IPS DF 19.7 (cell line): ENCODE measurements around the gene SUSD3.
"Not testable (repeated sequence)": the region's sequence is repeated elsewhere in the genome, so short reads cannot be mapped to it uniquely, and the experiment has no call there.

ENCODE experiments used
- DNase-seq: peaks from one replicate; pipeline ENCODE4 v3.0.0-alpha.2; 2013; ENCODE audit warnings: low read depth, low spot score

The SUSD3 gene

DNA sequence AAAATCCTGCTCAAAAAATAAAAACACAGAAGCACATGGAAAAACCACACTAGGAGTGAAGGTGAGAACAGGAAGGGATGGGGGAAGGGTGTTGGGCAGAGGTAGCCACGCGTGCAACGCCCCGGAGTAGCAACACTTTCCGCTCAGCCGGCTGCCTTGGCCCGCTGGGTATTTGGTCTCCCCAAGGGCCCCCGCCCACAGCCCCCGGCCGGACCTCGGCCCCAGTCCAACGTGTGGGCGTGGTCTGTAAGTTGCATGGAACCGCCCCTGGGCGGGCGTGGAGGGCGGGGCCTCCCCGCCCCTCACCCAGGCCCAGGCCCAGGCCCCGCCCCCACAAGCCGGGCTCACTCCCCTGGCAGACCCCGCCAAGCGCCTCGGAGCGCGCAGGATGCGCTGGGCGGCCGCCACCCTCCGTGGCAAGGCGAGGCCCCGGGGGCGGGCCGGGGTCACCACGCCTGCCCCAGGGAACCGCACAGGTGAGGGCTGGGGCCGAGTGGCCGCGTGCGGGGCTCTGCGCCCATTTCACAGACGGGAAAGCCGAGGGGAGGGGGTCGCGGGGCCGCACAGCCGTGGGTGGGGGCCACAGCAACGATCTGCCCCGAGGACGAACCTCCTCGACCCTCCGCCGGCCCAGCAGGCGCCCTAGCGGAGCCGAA lies at the start of gene SUSD3:
Gene SUSD3, plus strand, starts transcription at position 347 of the 656 bp plus-strand sequence. Its CDS starts 42 bp downstream, at position 389.
- DNase-seq, result no peak

- DNase-seq, result no peak
These were observed 49.0 kb upstream of the SUSD3 start for GRCh38 chr9:93009337-93010015.

GRCh38 chr9:93010056-93010455 lies 48.4 kb upstream of the SUSD3 start:
- no peak for DNase-seq

- no peak for DNase-seq
These were observed 47.8 kb upstream of the SUSD3 start for GRCh38 chr9:93010704-93011103.

GRCh38 chr9:93011114-93011513 lies 47.4 kb upstream of the SUSD3 start:
- DNase-seq, result no peak

DNA sequence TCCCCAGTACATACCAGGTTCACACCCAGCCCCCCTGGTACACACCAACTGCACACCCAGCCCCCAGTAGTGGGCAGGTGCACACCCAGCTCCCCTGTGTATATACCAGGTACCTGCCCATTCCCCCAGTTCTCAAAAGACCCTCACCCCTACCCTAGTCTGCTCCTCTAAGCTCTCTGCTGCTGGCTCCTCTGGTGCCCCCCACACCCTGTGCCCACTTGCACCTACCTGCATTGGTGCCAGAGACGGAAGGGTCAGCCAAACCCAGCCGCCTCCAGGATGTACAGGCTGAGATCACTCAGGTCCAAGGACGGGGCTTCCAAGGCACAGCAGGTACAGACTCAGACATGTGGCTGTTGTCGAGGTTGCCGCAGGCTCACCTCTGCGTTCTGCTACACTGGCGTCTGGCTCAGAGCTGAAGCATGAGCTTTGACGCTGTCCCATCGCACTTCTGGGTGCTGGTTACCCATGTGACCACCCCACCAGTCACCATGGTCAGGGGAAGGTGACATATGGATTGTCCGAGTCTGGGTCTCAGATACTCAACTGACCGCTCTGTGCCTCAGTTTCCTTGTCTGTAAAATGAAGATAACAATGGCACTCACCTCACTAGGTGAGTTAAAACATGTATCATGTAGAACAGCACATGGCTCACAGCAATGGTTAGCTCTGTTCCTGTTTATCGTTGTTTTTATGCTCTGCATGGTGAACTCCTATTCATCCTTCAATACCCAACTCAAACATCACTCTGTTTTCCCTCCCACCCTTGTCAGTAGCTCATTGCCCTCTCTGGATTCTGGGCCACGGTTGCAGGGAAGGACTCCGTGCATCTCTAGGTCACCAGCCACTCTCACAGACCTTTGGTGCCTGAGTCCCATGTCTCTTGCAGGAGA lies 45.3 kb upstream of the SUSD3 start:
- DNase-seq, result no peak

GRCh38 chr9:93013856-93014582 lies 44.5 kb upstream of the SUSD3 start:
- no peak for DNase-seq

DNA sequence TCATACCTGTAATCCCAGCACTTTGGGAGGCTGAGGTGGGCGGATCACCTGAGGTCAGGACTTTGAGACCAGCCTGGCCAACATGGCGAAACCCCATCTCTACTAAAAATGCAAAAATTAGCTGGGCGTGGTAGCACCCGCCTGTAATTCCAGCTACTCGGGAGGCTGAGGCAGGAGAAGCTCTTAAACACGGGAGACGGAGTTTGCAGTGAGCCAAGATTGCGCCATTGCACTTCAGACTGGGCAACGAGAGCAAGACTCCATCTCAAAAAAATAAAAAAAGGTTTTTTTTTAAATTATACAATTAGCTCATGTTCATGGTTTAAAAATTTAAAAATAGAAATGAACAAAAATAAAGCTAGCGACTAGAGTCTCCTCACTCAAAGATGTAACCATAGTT lies 43.3 kb upstream of the SUSD3 start:
- DNase-seq, result not testable (repeated sequence)

- no peak for DNase-seq
These were observed 40.9 kb upstream of the SUSD3 start for GRCh38 chr9:93017621-93018020.

DNA sequence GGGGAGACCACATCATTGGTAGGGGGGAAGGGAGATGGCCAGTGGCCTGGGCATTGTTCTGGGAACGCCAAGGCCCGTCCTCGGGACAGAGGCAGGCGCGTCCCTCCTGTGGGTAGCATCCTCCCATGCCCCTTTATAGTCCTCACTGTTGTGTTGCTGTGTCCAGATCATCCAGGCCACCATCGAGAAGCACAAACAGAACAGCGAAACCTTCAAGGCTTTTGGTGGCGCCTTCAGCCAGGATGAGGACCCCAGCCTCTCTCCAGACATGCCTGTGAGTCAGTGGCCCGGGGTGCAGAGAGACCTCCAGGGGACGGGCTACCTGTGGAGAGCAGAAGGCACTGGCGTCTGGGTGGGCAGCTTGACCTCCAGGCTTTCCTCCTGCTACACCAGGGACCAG lies 38.4 kb upstream of the SUSD3 start:
- DNase-seq, result no peak

DNA sequence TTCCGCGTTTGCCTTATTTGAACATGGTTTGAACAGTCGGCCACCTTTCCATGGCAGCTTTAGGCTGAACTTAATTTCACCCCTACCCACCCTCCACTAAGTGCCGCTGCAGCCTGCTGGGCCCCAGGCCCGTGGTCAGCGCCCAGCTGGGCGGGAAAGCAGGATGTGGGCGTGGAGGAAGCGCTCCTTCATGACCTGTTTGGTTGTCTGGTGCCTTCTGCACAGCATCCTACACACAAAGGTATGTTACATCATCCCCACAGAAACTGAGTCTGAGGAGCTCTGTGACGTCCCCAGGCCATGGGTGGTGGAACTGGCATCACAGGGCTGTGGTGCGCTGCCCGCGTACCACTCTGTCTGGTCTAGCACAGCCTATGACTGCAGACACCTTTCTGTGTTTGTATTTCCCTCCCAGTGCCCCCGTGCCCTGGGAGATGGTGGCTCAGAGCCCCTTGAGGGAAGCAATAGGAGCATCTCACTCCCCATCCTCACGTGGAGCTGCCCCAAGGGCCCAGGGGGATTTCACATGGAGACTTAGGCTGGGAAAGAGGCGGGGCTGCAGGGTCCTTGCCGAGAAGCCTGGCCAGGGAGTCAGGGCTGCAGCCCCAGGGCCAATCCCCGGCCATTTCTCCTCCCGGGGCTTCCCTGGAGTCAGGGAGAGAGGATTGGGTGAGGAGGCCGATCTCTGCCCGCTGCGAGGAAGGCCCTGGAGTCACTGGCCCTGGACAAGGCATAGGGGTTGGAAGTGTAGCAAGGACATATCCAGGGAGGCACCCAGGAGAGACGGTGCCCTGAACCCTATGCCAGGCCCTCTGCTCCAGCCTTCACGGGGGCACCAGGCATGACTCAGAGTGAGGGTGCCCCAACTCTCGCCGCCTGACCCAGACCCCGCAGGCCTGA lies 37.5 kb upstream of the SUSD3 start:
- no peak for DNase-seq

GRCh38 chr9:93022066-93022465 lies 36.4 kb upstream of the SUSD3 start:
- no peak for DNase-seq

DNA sequence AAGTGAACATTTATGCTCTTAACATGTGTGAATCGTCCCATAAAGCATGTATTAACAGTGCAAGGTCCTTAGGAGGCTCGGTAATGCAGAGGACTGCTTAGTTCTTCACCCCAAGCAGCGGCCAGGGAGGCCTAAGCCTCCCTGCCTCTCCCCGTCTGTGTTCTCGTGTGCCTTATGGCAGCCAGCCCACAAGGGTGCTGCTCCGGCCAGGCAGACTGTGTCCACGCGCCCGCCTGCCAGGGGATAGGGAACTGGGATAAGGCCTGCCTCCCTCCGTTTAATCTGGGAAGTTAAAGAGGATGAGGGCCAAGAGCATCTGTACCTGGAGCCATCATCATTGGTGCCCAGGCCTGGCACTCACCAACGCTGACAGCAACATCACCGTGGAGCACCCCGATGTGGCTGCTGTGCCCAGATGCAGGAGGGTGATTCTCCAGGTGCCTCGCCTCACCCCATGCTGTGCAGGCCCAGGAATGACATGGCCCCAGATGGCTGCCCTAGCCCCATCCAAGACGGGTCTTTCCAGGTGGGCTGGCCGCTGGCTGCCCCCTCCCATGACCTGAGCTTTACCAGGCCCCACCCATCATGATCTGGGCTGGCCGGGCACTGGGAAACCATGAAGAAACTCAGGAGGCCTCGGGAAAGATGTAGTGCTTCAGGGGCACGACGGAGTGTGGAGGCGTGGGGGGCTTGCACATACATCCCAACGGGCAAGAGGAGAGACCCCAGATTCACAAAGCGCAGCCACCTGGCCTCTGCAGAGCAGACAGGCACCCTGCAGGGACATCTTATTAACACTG lies 35.6 kb upstream of the SUSD3 start:
- no peak for DNase-seq

GRCh38 chr9:93023521-93023815 lies 35.0 kb upstream of the SUSD3 start:
- DNase-seq, result no peak

DNA sequence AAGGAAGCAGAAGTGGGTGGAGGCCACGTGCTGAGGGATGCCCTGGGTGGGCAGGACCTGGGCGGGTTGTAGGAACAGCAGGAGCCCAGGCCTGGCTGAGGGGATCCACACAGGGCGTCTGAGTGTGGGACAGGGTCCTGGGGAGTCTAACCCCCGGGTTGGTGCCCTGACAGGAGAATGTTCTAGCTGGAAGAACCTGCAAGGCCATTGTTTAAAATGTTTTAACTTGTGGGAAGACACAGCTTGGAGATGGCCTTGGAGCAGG lies 33.9 kb upstream of the SUSD3 start:
- DNase-seq, result no peak

DNA sequence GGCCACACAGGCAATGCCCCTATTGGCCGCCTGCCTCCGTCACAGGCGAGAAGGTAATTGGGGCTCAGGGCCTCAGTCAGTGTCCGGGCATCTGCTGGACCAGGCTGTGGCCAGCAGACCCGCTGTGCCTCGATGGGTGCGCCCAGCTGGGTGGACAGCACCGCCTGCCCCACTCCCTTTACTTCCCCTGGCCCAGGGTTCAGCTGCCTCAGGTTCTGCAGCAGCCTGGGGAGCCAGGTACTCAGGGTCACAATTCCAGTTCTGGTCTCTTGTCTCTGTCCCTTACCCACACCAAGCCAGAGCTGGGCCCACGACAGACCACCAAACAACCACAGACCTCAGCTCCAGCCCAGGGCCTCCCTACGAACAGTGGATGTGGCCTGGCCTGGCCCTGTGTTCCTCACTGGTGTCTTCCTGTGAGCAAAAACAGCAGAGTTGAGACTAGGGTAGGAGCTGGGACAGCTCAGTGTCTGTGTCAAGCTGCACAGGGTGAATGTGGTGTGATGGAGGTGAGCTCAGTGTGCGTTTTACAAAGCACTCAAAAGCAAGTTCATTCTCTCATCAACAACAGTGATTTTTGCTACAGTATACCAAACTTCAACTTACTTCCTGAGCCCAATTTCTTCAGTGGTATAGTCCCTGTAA lies 33.4 kb upstream of the SUSD3 start:
- DNase-seq, result no peak

DNA sequence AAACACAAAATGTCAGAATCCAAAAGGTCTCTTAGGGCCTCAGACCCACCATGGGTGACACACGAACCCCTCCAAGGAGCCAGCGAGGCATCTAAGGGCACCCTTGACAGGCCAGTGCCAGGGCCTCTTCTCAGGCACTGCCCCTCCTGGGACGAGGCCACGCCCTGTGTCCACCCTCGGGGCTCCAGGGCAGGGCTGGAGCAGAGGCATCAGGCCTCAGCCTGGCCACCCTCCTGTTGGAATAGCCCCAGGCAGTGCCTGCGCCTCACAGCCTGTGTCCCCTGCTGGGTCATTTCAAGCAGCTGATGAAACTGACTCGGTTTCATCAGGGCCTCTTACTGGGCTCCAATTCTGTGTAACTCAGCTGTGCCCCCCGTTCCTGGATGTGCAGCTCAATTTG lies 32.8 kb upstream of the SUSD3 start:
- DNase-seq, result no peak

DNA sequence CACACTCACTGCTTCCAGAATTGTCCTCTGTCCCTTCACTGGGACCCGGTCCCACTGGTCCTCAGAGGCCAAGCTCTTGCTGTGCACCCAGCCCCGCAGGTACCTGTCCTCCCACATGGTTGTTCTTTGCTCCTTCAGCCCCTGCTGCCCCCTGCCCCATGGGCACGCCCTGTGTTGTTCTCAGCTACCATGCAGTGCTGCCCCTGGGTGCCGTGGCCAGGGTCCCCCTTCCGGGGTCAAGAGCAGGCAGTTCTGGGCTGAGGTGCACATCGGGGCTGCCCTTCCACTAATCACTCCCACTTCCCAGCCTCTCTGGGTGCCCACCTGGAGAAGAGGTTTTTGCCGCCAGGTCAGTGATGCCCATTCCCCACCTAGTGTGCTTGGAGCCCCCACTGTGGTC lies 31.9 kb upstream of the SUSD3 start:
- no peak for DNase-seq

DNA sequence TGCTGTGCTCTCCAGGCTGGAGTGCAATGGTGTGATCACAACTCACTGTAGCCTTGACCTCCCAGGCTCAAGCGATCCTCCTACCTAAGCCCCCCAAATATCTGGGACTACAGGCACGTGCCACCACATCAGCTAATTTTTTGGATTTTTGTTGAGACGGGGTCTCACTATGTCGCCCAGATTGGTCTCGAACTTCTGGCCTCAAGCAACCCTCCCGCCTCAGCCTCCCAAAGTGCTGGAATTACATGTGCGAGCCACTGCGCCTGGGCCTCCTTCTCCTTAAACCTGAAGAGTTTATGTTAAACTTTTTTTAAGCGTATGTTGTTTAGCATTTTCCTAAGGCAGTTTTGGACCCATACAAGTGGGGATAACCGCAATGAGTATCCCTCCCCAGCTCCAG lies 30.8 kb upstream of the SUSD3 start:
- no peak for DNase-seq

DNA sequence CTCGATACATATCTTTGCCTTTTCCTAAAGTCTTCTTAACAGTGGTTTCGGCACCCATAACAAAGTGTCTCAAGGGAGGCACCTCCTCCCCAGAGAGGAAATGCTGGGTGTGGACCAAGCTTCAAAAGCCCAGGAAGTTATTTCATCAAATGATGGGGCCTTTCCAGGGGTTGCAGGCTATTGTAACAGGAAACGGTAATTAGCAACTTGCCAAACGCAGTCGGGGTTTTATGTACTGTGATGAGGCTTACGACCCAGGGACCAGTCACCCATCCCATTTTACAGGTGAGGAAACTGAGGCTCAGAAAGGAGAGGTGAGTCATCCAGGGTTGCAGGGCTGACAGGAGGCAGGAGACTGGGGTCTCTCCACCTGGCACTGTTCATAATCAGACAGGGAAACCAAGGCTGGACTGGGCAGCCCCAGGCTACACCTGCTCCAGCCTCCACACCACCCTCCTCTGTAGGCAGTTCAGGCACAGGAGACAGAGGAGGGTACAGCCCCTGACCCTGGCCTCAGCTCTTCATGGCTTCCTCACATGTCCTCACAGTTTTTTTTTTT lies 30.0 kb upstream of the SUSD3 start:
- DNase-seq, result no peak
